HG03103 (cell line): ENCODE results near the gene UBE2G2.

Source experiments
- ATAC-seq: cut with Tn5 transposase; IDR thresholded peaks from one replicate; pipeline ENCODE4 v1.9.1; 2021; ENCODE audit warnings: low read depth; ENCODE audit not compliant: unreplicated experiment

The UBE2G2 gene

DNA sequence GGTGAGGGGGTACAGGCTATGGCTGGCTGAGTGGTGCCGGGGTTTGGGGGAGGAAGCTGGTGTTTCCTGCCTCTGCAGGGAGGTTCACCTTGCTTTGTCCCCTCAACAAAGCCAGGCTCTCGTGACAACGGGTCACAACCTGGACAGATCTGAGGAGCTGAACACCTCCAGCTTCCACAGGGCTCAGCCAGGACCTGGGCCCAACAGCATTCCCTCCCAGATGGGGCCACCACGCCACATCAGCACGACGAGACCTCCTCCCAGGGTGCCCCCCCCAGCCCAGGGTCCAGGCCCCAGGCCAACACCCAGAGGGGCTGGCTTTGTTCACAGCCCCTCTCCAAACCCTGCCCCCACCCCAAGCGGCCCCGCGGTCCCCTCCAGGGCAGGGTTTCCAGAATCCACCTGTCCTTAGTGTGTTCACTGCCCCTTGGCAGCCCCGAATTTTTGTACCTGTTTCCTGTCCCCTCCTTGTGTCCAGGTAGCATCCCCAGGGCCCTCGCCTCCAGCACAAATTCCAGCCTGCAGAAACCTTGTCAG, 34.7 kb downstream of the UBE2G2 start:
- no peak for ATAC-seq

GRCh38 chr21:44766014-44766817, 35.4 kb downstream of the UBE2G2 start:
- no peak for ATAC-seq

DNA sequence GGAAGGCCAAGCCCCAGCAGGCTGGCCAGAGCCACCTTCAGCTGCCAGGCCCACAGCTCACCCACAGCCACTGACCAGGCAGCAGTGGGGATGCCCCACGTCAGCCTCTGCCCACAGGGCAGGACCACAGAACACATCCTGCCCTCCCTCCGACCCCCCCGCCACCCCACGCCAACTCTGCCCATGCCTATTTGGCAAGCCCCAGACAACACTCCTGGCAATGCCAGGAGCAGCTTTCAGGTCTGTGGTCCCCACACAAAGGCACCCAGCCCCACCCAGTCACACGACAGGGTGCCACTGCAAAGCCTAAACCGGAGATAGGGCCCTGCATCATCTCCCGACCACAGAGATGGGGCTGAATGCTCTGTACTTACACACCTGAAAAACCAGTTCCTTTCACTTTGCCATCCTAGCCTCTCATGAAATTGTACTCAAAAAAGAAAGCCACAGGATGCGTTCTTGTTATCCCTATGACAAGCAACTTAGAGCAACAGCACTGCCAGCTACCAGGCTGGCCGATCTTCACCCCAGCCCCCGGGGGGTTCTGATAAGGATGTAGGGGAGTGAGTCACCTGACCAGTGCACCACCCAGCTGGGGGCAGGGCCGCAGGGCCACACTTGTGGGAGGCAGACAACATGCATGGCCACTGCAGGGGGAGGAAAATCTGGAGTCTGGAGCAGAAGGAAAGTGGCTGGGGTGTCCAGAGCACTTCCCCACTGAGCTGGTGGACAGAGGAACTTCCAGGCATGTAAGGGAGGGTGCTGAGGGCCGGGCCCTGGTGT, 36.2 kb downstream of the UBE2G2 start:
- ATAC-seq = no peak

GRCh38 chr21:44764319-44765230, 37.0 kb downstream of the UBE2G2 start:
- ATAC-seq = no peak

GRCh38 chr21:44763451-44764318, 37.9 kb downstream of the UBE2G2 start:
- ATAC-seq = no peak

DNA sequence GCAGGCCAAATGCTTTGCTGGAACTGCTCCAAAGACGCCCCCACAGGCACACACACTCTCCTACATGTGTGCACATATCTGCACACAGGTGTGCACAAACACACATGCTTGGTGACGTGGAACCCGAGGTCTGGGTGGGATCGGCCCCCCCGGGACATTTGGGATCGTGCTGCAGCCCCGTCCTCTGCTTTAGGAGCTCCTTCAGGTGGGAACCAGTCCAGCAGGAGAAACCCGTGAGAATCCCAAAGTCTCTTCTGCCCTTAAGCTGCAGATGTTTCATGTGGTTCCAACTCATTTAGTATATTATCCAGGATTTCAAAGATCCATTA, 38.6 kb downstream of the UBE2G2 start:
- ATAC-seq = no peak

DNA sequence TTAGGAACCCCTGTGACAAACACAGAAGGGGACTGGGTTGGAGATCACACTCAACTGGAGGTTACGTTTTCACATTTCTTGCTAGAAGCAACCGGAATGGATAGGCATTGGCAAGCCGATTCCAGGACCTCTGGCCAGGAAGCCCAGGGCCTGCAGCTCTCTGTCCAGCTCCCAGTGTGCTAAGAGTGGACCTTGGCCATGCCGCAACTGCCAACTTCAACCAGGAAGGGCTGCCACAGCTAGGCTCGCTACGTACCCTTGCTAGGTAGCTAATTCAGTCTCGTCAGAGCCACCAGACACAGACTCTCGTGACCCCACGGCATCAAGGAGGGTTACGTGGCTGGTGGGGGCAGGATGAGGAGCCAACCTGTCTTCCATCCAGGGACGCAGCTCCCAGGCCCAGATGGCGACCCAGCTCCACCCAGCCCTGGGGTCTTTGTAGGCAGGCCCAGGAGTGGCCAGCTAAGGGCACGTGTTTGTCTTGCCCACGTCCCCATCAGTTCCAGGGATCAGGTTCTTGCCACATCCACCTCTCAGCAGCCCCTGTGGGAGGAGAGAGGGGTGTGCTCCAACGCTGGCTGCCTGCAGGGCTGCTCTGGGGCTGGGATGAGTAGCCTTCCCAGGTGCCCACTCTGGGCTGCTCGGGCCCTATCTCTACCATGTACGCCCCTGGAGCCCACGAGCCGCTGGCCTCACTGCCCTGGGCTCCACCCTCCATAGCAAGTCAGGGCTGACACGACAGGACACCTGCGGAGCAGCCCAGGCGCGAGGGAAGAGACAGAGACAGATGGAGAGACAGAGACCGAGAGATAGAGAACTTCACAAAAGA, 39.2 kb downstream of the UBE2G2 start:
- no peak for ATAC-seq

GRCh38 chr21:44761747-44762208, 39.8 kb downstream of the UBE2G2 start:
- ATAC-seq = no peak

DNA sequence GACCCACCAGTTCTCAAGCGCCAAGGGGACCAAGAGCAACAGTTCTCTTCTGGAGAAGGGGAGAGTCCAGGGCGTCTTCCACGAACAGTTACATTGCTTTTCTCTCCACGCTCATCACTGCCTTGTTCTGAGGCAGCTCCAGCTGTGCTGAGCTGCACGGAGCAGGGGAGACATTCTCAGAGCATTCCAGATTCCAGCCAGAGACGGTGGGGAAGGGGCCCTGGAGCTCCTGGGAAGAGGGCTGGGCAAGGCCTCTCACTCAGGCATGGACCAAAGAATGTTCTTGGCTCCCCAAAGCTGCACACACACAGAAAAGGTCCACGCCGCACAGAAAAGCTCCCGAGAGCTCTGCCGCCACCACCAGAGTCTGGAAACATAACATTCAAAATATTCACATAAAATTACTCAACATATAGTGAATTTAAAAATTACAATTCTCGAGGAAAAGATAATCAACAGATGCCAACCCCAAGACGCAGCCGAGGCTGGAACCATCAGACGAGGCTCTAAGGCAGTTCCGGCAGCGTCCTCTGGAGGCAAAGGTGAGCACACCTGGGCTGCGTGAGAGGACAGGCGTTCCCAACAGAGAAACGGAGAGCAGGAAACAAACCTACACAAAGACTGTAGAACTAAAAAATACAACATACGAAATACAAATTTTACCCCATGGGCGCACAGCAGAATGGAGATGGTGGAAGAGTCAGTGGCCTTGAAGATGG, 40.5 kb downstream of the UBE2G2 start:
- ATAC-seq = no peak

- no peak for ATAC-seq
Observed at GRCh38 chr21:44760376-44760775, 41.2 kb downstream of the UBE2G2 start.

DNA sequence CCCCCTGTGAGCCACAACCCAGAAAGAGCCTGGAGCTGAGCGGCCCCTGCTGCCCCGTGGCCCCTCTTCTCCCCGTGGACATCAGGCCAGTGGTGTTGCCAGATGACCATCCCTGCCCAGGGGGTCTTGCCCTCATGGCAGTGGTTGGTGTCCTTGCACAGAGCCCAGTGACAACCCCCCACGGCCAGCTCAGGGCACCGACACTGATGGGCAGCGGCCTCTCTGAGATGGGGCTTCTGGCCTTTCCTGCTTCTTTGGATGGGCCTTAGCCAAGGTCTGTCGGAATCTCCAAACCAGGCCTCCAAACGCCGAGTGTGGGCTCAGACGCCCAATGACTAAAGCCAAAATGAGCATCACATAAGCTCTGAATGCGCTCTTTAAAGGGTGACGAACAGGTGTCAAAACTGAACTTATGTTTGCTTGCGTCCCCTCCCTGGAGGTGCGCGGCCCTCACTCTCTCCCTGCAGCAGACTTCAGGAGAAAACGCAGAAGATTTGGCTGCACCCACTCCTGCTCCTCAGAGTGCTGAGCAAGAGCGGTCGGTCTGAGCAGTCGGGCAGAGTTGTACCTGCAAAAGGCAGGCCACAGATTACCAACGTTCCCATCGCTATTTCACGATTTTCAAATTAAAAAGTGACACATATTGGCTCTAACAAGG, 41.9 kb downstream of the UBE2G2 start:
- ATAC-seq = no peak

DNA sequence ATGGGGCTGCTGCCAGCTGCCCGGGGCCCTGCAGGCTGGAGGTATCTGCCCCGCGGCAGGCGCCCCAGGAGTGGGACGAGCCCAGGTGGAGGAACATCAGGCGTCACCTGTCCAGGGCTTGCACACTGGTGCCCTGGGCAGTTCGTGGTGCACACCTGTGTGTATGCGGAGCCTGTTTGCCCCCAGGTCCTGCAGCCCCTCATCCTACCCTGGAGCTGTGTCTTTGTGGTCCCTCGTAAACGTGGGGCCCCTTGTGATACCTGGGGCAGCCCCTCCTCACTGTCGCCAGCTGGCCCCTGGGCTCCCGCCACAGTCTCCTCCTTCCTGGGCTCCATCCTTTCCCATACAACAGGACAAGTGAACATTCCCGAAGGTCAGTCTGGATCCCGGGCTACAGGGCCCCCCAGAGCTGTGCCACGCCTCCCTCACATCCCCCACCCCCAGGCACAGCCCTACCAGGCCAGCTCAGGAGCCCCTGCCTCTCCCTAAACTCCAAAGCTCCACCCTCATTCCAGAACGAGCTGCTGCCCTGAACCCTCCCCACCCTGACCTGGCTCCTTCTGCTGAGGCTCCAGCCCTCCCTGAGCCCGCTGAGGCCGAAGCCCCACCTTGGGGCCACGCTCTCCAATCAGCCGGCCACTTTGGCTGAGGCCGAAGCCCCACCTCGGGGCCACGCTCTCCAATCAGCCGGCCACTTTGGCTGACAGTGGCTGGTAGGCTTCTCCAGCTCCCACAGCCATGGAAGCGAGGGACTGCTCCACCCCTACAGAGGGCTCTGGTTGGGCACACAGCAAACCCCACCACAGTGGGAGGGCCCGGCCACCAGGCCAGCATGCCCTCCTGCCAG, 42.6 kb downstream of the UBE2G2 start:
- ATAC-seq = no peak

- ATAC-seq = no peak
Observed at GRCh38 chr21:44758141-44758561, 43.5 kb downstream of the UBE2G2 start.

DNA sequence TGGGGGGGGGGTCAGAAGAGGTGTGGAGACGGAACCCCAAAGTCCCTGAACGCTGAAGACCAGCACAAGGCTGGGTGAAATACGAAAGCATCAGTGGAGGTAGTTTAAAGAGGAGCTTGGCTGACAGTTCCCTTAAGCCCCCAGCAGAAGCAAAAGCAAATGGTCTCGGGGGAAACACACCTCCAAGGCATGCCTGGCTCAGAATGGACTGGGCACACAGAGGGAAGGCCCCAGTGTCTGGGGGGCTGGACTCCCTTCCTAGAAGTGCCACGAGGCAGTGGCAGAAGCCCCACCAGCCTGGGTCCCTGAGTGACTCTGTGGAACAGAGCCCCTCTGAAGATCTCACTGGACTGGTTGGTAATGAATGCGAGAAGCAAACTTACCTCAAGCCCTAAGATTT, 43.9 kb downstream of the UBE2G2 start:
- no peak for ATAC-seq

DNA sequence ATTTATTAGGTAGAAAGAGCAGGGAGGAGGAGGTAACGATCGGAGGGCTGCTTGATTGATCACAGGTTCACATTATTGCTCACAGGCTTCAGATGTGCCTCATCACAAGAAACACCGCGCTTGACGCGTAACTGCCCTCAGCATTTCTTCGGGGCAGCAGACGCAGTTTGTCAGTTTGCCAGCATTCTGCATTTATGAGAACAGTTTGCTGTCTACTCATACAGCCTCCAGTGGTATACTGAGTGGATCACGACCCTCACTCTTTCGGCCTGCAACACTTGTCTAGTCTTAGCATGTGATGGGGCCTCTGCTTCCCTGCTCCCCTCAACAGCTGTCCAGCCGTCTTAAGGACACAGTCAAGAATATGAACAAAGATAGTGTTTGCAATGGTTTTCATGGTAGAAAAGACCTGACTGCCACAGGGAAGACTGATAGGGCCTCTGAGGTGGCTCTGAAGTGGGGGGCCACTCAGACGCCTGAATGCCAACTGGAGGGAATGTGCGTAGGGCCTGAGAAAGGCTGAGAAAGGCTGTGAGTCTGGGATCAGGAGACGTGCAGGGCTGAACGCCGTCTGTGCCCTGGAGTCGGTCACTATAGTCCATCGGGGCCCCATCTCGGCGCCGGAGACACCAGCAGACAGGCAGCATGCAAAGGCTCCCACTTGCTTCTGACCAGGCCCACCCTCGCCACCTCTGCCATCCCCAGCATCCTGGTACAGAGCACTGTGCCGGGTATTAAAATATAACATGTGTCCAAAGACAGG, 45.0 kb downstream of the UBE2G2 start:
- no peak for ATAC-seq

DNA sequence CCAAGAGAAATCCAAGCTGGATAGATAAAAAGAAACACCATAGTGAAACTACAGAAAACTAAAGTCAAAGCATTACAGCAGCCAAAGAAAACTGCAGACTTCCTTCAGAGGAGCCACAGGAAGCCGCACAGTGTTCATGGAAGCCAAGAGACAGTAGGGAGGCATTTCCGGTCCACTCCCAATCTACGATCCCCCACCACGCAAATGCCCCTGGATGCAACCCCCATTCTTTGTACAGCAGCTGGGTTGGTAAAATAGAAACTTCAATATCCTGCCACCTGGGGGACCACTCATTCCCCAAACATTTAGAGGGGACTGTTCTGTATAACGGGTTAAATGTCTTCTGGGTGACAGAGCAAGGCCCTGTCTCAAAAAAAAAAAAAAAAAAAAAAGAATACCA, 46.4 kb downstream of the UBE2G2 start:
- ATAC-seq = no peak
